Activated T-helper 1 cell treated with anti-CD3 and anti-CD28 coated beads, Interleukin-12 subunit alpha, Interleukin-12 subunit beta, Interleukin-2, Interleukin-4 antibody, amounts not matched to agents 30 ng/mL and 10 ng/mL and 1 ng/mL, durations not matched to agents 14 hours and 24 hours and 36 hours (primary cell): ENCODE results near the gene SPATA32. TPM values are rescaled to one million over a fixed set of nuclear protein-coding genes. Genes with fewer than 3 reads are reported as not detected.

Experiments used
- DNase-seq: peaks from one replicate; pipeline ENCODE4 v3.0.0; 2021; ENCODE audit warnings: low spot score
- H3K27ac Mint-ChIP-seq: one replicate; pipeline ENCODE4 v1.8.0; 2021; ENCODE audit warnings: mild to moderate bottlenecking, mixed read lengths
- H3K27me3 Mint-ChIP-seq: one replicate; pipeline ENCODE4 v1.8.0; 2022; ENCODE audit warnings: mild to moderate bottlenecking, moderate library complexity, mixed read lengths; ENCODE audit not compliant: insufficient read depth
- H3K36me3 Mint-ChIP-seq: one replicate; pipeline ENCODE4 v1.8.0; 2021; ENCODE audit warnings: low read depth, mixed read lengths
- H3K4me1 Mint-ChIP-seq: one replicate; pipeline ENCODE4 v1.8.0; 2021; ENCODE audit warnings: low read depth, mixed read lengths
- H3K4me3 Mint-ChIP-seq: one replicate; pipeline ENCODE4 v1.8.0; 2021; ENCODE audit warnings: mild to moderate bottlenecking, moderate library complexity, mixed read lengths
- H3K9me3 Mint-ChIP-seq: one replicate; pipeline ENCODE4 v1.8.0; 2021; ENCODE audit warnings: mixed read lengths
- intact Hi-C: fragments of 100-400 bp; cut with micrococcal nuclease; formaldehyde crosslinking; loops from one replicate; pipeline ENCODE4 v1.15.1; 2024
- total RNA-seq: library from RNA; stranded (reverse); gene quantifications from 2 replicates; pipeline ENCODE4 v1.2.3, GENCODE V29; 2022

The SPATA32 gene
- total RNA-seq, 1 donor from 2014 or later, result 0.44 TPM

DNA sequence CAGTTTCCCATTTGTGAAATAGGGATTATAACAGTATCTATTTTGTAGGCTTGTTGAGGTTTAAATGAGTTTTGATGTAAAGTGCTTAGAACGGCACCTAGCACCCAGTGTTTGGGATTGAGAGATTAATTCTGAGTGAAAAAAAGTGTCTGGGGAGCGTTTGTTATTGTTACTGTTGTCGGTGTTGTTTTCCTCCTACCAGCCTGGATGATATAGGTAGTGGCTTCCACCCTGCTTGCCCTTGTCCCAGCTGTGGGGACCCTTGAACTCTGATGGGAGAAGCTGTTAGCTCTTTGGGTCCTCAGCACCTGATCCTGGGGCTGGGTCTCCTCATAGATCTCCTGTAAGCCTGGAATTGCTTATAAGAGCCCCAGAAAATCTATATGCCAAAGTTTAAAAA, 35.3 kb downstream of the SPATA32 start:
- Mint-ChIP-seq H3K36me3 (peaks cover 15% of the 10 kb centered on the region), H3K9me3 (no peaks in the 10 kb centered on the region)

GRCh38 chr17:45225964-45226530, 35.8 kb downstream of the SPATA32 start:
- H3K27ac Mint-ChIP-seq, result peak overlapping the region; percentile 97
- H3K36me3 Mint-ChIP-seq, result peaks cover 17% of the 10 kb centered on the region
- peak overlapping the region; percentile 99 for H3K4me3 Mint-ChIP-seq
- H3K27me3 Mint-ChIP-seq, result no peaks in the 10 kb centered on the region
- intact Hi-C loops, result loop anchor here (1.0 to 10.0 kb wide), 6 partner anchors 21 to 966 kb away; partner anchors contain the start of genes EFTUD2, HEXIM2 and KANSL1
- DNase-seq, result peak; percentile 91
- no peaks in the 10 kb centered on the region for H3K9me3 Mint-ChIP-seq
- H3K4me1 Mint-ChIP-seq, result peaks cover 73% of the 10 kb centered on the region

More for the DNA sequence above, 35.3 kb downstream of the SPATA32 start:
- intact Hi-C loops, result loop anchor here (1.0 to 10.0 kb wide), 6 partner anchors 21 to 966 kb away; partner anchors contain the start of genes EFTUD2, HEXIM2 and KANSL1
- H3K4me1 Mint-ChIP-seq, result peaks cover 78% of the 10 kb centered on the region
- H3K27ac Mint-ChIP-seq, result peak overlapping the region; percentile 97
- H3K27me3 Mint-ChIP-seq, result no peaks in the 10 kb centered on the region
- H3K4me3 Mint-ChIP-seq, result peak overlapping the region; percentile 99
- no peak for DNase-seq

- H3K27me3 Mint-ChIP-seq, result no peaks in the 10 kb centered on the region
- no peaks in the 10 kb centered on the region for H3K9me3 Mint-ChIP-seq
- peak overlapping the region; percentile 99 for H3K4me3 Mint-ChIP-seq
- H3K27ac Mint-ChIP-seq, result peak overlapping the region; percentile 97
- no peak for DNase-seq
- intact Hi-C loops, result loop anchor here (5.0 to 10.0 kb wide), 3 partner anchors 330 to 967 kb away; partner anchors contain the start of genes EFTUD2 and KANSL1
- peaks cover 72% of the 10 kb centered on the region for H3K4me1 Mint-ChIP-seq
- peaks cover 25% of the 10 kb centered on the region for H3K36me3 Mint-ChIP-seq
Measured at GRCh38 chr17:45225051-45225700, 36.7 kb downstream of the SPATA32 start.

- intact Hi-C loops, result loop anchor here (5.0 to 10.0 kb wide), 3 partner anchors 330 to 968 kb away; partner anchors contain the start of genes EFTUD2 and KANSL1
Measured at GRCh38 chr17:45224671-45225050, 37.2 kb downstream of the SPATA32 start.

DNA sequence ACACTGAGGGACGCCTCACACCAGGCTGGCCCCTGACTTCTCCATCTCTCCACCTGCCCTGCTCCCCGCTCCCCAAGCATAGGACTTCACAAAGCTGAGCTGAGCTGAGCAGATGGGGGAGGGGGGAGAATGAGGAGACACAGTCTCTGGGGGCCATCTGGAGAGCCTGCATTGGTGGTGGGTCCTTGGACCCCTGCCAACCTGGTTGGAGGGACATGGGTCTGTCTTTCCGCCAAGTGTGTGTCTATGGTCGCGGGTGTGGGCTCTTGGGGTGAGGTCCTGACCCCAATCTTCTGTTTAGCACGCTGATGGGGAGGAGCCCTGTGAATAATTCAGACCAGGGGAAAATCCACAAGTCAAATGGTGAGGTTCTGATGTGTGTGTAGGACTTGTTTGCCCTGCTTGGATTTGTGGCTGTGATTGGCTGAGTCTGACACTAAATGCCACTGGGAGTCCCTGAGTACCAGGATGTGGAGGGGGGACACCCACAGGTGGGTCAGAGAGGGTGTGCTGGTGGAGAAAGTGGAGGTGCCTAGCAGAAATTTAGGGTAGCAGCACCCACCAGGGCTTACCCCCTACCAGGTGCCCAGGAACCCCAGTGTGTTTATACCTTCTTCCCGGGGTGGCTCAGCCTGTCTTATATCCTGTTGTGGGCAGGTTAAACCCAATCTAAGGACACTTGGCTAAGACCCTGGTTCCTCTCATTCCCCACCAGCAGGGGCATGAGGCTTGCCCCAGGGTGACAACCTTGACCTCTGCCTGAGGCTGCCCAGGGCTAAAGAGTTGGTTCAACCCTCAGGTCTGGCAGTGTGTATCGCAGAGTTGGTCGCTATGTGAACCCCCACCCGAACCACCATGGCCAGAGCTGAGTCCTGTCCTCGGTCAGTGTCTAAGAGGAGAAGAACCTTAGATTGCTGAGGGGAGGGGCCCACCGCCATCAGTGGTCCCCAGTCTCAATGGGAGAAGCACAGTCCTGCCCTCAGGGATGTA, 38.1 kb downstream of the SPATA32 start:
- H3K36me3 Mint-ChIP-seq, result peaks cover 37% of the 10 kb centered on the region

More at GRCh38 chr17:45224671-45225050, 37.2 kb downstream of the SPATA32 start:
- H3K27ac Mint-ChIP-seq, result peak overlapping the region; percentile 97
- H3K4me1 Mint-ChIP-seq, result peaks cover 72% of the 10 kb centered on the region
- peak overlapping the region; percentile 99 for H3K4me3 Mint-ChIP-seq
- DNase-seq, result no peak
- H3K27me3 Mint-ChIP-seq, result no peaks in the 10 kb centered on the region
- peaks cover 30% of the 10 kb centered on the region for H3K36me3 Mint-ChIP-seq
- no peaks in the 10 kb centered on the region for H3K9me3 Mint-ChIP-seq

DNA sequence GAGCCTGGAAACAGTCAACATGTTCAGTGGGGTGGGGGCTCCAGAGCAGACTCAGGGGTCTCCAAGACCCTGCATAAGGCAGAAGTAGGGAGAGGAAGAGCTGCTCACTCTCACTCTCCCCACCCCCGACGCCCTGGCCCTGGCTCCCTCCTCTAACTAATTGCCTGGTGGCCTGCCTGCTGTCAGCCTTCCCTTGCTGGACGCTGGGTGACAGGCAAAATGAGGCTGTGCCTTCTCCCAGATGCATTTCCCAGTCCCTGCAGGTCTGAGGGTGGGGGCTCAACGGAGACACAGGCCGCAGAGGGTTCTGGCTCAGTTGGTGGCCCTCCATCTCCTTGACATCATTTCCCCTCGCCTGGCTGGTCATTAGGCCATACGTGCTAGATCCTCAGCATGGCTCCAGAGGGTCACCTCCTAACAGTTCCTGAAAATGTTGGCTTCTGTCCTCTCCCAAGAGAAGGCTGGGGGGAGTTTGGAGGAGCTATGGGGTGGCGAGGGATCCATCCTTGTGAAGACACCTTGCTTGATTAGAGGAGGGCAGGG, 38.8 kb downstream of the SPATA32 start:
- Mint-ChIP-seq H3K27ac (peak overlapping the region; percentile 97), H3K36me3 (peaks cover 39% of the 10 kb centered on the region), H3K27me3 (no peaks in the 10 kb centered on the region), H3K4me1 (peaks cover 67% of the 10 kb centered on the region), H3K9me3 (no peaks in the 10 kb centered on the region), H3K4me3 (peak overlapping the region; percentile 99)
- DNase-seq, result no peak
- intact Hi-C loops, result loop anchor here (1.0 to 10.0 kb wide), 3 partner anchors 94 to 362 kb away; partner anchors contain the start of genes EFTUD2 and MAP3K14

More for the DNA sequence above, 38.1 kb downstream of the SPATA32 start:
- Mint-ChIP-seq H3K9me3 (no peaks in the 10 kb centered on the region), H3K4me3 (peak overlapping the region; percentile 99), H3K4me1 (peaks cover 72% of the 10 kb centered on the region), H3K27me3 (no peaks in the 10 kb centered on the region), H3K27ac (peak overlapping the region; percentile 97)
- no peak for DNase-seq
- intact Hi-C loops, result loop anchor here (1.0 to 10.0 kb wide), 3 partner anchors 93 to 361 kb away; partner anchors contain the start of genes EFTUD2 and MAP3K14

GRCh38 chr17:45222289-45222995, 39.5 kb downstream of the SPATA32 start:
- peak overlapping the region; percentile 99 for H3K4me3 Mint-ChIP-seq
- H3K27me3 Mint-ChIP-seq, result no peaks in the 10 kb centered on the region
- H3K36me3 Mint-ChIP-seq, result peaks cover 42% of the 10 kb centered on the region
- no peak for DNase-seq
- no peaks in the 10 kb centered on the region for H3K9me3 Mint-ChIP-seq
- H3K4me1 Mint-ChIP-seq, result peaks cover 65% of the 10 kb centered on the region
- intact Hi-C loops, result loop anchor here (10.0 kb wide), 2 partner anchors 328 to 362 kb away; partner anchors contain the start of gene EFTUD2
- peak overlapping the region; percentile 97 for H3K27ac Mint-ChIP-seq

- no peaks in the 10 kb centered on the region for H3K27me3 Mint-ChIP-seq
- H3K36me3 Mint-ChIP-seq, result peaks cover 45% of the 10 kb centered on the region
- no peak overlapping the region for H3K27ac Mint-ChIP-seq
- DNase-seq, result no peak
- intact Hi-C loops, result loop anchor here (10.0 kb wide), 2 partner anchors 327 to 363 kb away; partner anchors contain the start of gene EFTUD2
- H3K4me1 Mint-ChIP-seq, result peaks cover 62% of the 10 kb centered on the region
- no peak overlapping the region for H3K4me3 Mint-ChIP-seq
- no peaks in the 10 kb centered on the region for H3K9me3 Mint-ChIP-seq
Measured at GRCh38 chr17:45222014-45222288, 39.9 kb downstream of the SPATA32 start.

- intact Hi-C loops, result loop anchor here (10.0 kb wide), 2 partner anchors 327 to 363 kb away; partner anchors contain the start of gene EFTUD2
- Mint-ChIP-seq H3K9me3 (no peaks in the 10 kb centered on the region), H3K27ac (peak within 1 kb of the TSS; percentile 97), H3K4me3 (peak within 1 kb of the TSS; percentile 99), H3K4me1 (peaks cover 62% of the 10 kb centered on the region), H3K36me3 (peaks cover 48% of the 10 kb centered on the region), H3K27me3 (no peaks in the 10 kb centered on the region)
- DNase-seq, result peak; percentile 69
Measured at GRCh38 chr17:45221081-45222013, 40.5 kb downstream of the SPATA32 start, which contains the start of gene FMNL1. Gene FMNL1, plus strand, starts transcription at chr17:45221885. Its CDS starts 240 bp downstream, at chr17:45222125.

- intact Hi-C loops, result loop anchor here (10.0 kb wide), 2 partner anchors 325 to 365 kb away; partner anchors contain the start of gene EFTUD2
- H3K36me3 Mint-ChIP-seq, result peaks cover 47% of the 10 kb centered on the region
- no peaks in the 10 kb centered on the region for H3K27me3 Mint-ChIP-seq
- no peak for DNase-seq
- peak overlapping the region; percentile 93 for H3K4me3 Mint-ChIP-seq
- peak overlapping the region; percentile 85 for H3K27ac Mint-ChIP-seq
- peaks cover 52% of the 10 kb centered on the region for H3K4me1 Mint-ChIP-seq
- H3K9me3 Mint-ChIP-seq, result no peaks in the 10 kb centered on the region
Measured at GRCh38 chr17:45220079-45220478, 41.8 kb downstream of the SPATA32 start.
